ENCODE results near the gene VIM. TPM values are rescaled to one million over a fixed set of nuclear protein-coding genes. Genes with fewer than 3 reads are reported as not detected.

The VIM gene
- total and polyA plus RNA-seq, 2 experiments from 2014 or later, result 131 to 228 TPM

DNA sequence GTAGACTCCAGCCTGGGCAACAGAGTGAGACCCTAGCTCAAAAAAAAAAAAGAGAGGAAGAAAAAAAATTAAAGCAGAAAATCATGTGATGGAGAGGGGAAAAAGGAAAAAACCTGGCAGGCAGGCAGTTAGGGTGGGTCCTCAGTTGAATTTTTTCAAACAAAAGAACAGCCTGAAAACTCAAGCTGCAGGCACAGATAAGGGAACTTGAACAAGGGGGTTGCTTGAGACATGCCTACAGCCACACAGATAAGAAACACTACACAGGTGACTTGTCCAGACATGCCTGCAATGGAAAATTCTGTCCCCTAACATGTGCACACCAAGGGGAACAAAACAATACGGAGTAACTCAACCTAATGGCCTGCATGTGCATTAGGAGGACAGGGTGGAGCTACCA lies 19.2 kb downstream of the VIM start:
- Mint-ChIP-seq H3K27ac (no peak overlapping the region), H3K27me3 (ENCODE audit: insufficient read depth, low read depth, poor library complexity) (peaks cover 4% of the 10 kb centered on the region), H3K4me1 (no peaks in the 10 kb centered on the region), H3K4me3 (no peak overlapping the region), H3K9me3 (peaks cover 24% of the 10 kb centered on the region), H3K36me3 (ENCODE audit: low read depth) (peaks cover 18% of the 10 kb centered on the region; the same call in 2 of the 3 replicates)
- no peak for ATAC-seq
- Histone ChIP-seq H3K79me2 (replicated peaks; ENCODE audit: insufficient read depth) (no peaks in the 10 kb centered on the region), H3K4me3 (no peak overlapping the region), H3F3A (replicated peaks; ENCODE audit: low read depth) (no peaks in the 10 kb centered on the region), H3K36me3 (ENCODE audit: insufficient read depth) (0 out of 2 replicates have a peak, but pooled peaks cover 9% of the 10 kb centered on the region), H3K9me2 (ENCODE audit: insufficient read depth) (no peaks in the 10 kb centered on the region; the same call in 1 of the 2 replicates), H3K4me2 (no peak overlapping the region), H4K20me1 (replicated peaks; ENCODE audit: insufficient read depth) (no peaks in the 10 kb centered on the region), H2AFZ (no peak overlapping the region), H3K4me1 (ENCODE audit: insufficient read depth) (no peaks in the 10 kb centered on the region), H3K27me3 (ENCODE audit: insufficient read depth) (no peaks in the 10 kb centered on the region), H3K27ac (ENCODE audit: low read depth) (no peak overlapping the region)
- TF ChIP-seq JUNB (IDR thresholded peaks at IDR 0.05; ENCODE audit: unreplicated experiment) (no peak), POLR2AphosphoS5 (IDR thresholded peaks at IDR 0.05; ENCODE audit: low read depth) (no peak), ZNF114 (CRISPR knock-in tag; IDR thresholded peaks at IDR 0.05) (no peak), EZH2phosphoT487 (IDR thresholded peaks at IDR 0.05; ENCODE audit: unreplicated experiment) (no peak), CREB1 (CRISPR knock-in tag; IDR thresholded peaks at IDR 0.05; ENCODE audit: low read depth) (no peak), EZH2 (IDR thresholded peaks at IDR 0.05; ENCODE audit: low read depth, unreplicated experiment) (no peak), NANOG (IDR thresholded peaks at IDR 0.05; ENCODE audit: borderline replicate concordance) (no peak), ZNF331 (CRISPR knock-in tag; IDR thresholded peaks at IDR 0.05; ENCODE audit: low read depth) (no peak), STAT1 (IDR thresholded peaks at IDR 0.05; ENCODE audit: unreplicated experiment) (no peak)
- TF ChIP-seq, protein P1, sequence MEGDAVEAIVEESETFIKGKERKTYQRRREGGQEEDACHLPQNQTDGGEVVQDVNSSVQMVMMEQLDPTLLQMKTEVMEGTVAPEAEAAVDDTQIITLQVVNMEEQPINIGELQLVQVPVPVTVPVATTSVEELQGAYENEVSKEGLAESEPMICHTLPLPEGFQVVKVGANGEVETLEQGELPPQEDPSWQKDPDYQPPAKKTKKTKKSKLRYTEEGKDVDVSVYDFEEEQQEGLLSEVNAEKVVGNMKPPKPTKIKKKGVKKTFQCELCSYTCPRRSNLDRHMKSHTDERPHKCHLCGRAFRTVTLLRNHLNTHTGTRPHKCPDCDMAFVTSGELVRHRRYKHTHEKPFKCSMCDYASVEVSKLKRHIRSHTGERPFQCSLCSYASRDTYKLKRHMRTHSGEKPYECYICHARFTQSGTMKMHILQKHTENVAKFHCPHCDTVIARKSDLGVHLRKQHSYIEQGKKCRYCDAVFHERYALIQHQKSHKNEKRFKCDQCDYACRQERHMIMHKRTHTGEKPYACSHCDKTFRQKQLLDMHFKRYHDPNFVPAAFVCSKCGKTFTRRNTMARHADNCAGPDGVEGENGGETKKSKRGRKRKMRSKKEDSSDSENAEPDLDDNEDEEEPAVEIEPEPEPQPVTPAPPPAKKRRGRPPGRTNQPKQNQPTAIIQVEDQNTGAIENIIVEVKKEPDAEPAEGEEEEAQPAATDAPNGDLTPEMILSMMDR (conservative IDR thresholded peaks at IDR 0.05; ENCODE audit: low read depth in 2 of 2), result no peak
- TF ChIP-seq, protein P2, sequence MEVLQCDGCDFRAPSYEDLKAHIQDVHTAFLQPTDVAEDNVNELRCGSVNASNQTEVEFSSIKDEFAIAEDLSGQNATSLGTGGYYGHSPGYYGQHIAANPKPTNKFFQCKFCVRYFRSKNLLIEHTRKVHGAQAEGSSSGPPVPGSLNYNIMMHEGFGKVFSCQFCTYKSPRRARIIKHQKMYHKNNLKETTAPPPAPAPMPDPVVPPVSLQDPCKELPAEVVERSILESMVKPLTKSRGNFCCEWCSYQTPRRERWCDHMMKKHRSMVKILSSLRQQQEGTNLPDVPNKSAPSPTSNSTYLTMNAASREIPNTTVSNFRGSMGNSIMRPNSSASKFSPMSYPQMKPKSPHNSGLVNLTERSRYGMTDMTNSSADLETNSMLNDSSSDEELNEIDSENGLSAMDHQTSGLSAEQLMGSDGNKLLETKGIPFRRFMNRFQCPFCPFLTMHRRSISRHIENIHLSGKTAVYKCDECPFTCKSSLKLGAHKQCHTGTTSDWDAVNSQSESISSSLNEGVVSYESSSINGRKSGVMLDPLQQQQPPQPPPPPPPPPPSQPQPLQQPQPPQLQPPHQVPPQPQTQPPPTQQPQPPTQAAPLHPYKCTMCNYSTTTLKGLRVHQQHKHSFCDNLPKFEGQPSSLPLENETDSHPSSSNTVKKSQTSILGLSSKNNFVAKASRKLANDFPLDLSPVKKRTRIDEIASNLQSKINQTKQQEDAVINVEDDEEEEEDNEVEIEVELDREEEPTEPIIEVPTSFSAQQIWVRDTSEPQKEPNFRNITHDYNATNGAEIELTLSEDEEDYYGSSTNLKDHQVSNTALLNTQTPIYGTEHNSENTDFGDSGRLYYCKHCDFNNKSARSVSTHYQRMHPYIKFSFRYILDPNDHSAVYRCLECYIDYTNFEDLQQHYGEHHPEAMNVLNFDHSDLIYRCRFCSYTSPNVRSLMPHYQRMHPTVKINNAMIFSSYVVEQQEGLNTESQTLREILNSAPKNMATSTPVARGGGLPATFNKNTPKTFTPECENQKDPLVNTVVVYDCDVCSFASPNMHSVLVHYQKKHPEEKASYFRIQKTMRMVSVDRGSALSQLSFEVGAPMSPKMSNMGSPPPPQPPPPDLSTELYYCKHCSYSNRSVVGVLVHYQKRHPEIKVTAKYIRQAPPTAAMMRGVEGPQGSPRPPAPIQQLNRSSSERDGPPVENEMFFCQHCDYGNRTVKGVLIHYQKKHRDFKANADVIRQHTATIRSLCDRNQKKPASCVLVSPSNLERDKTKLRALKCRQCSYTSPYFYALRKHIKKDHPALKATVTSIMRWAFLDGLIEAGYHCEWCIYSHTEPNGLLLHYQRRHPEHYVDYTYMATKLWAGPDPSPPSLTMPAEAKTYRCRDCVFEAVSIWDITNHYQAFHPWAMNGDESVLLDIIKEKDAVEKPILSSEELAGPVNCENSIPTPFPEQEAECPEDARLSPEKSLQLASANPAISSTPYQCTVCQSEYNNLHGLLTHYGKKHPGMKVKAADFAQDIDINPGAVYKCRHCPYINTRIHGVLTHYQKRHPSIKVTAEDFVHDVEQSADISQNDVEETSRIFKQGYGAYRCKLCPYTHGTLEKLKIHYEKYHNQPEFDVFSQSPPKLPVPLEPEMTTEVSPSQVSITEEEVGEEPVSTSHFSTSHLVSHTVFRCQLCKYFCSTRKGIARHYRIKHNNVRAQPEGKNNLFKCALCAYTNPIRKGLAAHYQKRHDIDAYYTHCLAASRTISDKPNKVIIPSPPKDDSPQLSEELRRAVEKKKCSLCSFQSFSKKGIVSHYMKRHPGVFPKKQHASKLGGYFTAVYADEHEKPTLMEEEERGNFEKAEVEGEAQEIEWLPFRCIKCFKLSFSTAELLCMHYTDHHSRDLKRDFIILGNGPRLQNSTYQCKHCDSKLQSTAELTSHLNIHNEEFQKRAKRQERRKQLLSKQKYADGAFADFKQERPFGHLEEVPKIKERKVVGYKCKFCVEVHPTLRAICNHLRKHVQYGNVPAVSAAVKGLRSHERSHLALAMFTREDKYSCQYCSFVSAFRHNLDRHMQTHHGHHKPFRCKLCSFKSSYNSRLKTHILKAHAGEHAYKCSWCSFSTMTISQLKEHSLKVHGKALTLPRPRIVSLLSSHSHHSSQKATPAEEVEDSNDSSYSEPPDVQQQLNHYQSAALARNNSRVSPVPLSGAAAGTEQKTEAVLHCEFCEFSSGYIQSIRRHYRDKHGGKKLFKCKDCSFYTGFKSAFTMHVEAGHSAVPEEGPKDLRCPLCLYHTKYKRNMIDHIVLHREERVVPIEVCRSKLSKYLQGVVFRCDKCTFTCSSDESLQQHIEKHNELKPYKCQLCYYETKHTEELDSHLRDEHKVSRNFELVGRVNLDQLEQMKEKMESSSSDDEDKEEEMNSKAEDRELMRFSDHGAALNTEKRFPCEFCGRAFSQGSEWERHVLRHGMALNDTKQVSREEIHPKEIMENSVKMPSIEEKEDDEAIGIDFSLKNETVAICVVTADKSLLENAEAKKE (CRISPR knock-in tag; IDR thresholded peaks at IDR 0.05), result no peak
- TF ChIP-seq, protein P3, sequence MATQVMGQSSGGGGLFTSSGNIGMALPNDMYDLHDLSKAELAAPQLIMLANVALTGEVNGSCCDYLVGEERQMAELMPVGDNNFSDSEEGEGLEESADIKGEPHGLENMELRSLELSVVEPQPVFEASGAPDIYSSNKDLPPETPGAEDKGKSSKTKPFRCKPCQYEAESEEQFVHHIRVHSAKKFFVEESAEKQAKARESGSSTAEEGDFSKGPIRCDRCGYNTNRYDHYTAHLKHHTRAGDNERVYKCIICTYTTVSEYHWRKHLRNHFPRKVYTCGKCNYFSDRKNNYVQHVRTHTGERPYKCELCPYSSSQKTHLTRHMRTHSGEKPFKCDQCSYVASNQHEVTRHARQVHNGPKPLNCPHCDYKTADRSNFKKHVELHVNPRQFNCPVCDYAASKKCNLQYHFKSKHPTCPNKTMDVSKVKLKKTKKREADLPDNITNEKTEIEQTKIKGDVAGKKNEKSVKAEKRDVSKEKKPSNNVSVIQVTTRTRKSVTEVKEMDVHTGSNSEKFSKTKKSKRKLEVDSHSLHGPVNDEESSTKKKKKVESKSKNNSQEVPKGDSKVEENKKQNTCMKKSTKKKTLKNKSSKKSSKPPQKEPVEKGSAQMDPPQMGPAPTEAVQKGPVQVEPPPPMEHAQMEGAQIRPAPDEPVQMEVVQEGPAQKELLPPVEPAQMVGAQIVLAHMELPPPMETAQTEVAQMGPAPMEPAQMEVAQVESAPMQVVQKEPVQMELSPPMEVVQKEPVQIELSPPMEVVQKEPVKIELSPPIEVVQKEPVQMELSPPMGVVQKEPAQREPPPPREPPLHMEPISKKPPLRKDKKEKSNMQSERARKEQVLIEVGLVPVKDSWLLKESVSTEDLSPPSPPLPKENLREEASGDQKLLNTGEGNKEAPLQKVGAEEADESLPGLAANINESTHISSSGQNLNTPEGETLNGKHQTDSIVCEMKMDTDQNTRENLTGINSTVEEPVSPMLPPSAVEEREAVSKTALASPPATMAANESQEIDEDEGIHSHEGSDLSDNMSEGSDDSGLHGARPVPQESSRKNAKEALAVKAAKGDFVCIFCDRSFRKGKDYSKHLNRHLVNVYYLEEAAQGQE (IDR thresholded peaks at IDR 0.05; ENCODE audit: unreplicated experiment), result no peak
- TF ChIP-seq, protein P4, sequence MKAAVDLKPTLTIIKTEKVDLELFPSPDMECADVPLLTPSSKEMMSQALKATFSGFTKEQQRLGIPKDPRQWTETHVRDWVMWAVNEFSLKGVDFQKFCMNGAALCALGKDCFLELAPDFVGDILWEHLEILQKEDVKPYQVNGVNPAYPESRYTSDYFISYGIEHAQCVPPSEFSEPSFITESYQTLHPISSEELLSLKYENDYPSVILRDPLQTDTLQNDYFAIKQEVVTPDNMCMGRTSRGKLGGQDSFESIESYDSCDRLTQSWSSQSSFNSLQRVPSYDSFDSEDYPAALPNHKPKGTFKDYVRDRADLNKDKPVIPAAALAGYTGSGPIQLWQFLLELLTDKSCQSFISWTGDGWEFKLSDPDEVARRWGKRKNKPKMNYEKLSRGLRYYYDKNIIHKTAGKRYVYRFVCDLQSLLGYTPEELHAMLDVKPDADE (IDR thresholded peaks at IDR 0.05), result no peak
- DNase-seq (ENCODE audit: low spot score), result no peak
